Measurements from ENCODE around the gene MKRN2OS.

Gene MKRN2OS

DNA sequence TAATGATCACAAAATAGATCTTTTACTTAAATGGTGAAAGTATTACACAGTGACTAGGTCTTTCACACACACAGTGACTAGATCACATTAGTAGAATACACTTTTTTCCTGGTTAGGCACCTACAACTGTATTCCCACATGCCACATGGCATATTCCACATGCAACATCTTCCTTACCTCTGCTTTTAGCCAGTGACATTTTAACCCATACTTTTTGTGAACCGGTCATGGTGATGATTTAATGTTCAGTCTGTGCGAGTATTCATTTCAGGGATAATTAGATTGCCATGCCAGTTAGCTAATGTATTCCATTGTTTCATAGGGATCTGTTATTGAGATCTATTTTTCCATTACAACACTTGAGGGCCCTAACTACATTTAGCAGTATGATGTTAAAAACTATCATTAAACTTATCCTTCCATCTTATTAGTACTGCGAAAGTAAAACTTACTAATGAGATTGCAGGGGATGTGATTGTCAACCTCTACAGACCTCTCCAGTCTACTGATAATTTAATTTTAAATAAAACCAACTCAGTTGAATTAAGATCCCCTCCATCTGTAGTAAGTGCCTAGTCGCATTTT lies 32.7 kb downstream of the MKRN2OS start:
- DNase-seq = no peak

DNA sequence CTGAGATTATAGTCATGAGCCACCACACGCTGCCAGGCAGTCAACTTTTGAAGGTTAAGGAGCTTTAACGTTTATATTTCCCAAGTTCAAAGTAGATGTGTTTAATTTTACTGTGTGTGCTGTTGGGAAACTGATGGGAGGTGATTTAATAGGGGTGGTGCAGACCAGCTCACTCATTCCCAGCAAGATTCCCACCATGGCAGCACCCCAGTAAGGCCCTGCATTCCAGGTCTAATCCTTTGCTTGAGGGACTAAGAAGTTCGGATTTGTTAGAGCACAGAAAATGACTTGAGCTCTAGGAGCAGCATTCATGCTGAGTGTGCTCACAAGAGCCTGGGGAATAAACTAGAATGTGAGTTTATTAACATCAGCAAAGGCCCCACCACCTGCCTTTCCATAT lies 35.8 kb downstream of the MKRN2OS start:
- no peak for DNase-seq

DNA sequence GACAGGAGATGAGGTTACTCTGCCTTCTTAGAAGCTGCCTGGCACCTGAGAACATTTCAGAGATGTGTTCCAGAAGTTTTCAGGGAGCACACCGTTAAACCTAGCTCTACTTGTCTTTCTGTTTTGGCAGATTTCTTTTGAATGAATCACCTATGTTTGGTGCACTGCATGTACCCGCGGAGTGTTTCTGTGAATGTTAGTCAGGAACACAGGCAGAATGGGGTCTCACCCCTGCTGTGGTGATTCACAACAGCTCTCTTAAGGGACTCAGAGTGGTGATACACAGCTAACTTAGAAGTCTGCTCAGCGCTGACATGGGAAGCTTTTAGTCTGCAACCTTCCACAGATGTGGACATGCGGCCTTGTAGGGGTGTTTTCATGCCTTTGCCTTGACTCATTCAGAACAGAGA lies 37.0 kb downstream of the MKRN2OS start:
- no peak for DNase-seq

DNA sequence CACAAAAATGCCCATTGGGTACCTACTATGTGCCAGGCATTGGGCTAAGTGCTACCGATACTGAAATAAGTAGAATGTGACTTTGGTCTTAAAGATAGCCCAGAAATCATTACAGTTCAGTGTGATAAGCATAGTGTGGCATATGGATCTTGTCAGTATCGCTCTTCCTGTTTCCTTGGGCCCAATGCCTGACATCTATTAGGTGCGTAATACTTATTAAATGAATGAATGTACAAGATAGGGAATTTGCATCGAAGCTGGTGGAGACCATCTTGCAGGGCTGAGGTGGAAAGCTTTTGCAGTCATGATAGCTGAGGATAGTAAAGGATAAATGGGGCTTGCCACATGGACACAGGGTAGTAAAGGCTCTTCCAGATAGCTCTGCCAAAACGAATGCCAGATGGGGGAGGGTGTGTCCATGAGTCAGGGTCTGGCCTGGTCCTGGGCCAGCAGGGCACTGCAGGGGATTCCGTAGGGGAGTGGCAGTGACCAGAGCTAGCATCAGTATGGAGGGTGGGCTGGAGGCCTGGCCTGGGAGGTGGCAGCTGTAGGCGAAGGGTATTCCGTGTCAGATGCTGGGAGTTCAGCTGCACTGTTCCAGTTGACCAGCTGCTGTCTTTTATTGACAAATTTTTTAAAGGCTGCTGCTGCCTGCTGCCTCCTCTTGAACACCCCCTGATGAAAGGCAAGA lies 37.6 kb downstream of the MKRN2OS start:
- peak; percentile 66 for DNase-seq

DNA sequence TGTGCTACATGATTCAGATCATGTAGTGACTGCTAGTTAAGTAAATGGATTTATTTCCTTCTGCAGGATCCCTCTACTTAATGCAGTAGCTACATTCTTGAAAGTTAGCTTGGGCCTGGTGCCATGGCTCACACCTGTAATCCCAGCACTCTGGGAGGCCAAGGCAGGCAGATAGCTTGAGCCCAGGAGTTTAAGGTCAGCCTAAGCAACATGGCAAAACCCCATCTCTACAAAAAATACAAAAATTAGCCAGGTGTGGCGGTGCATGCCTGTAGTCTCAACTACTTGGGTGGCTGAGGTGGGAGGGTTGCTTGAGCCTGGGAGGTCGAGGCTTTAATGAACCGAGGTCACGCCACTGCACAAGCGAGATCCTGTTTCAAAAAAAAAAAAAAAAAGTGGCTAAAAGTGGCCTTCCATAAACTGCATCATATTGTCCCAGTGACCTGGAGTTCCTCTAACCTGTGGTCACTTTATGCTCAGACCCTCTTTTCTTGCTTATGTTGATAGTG lies 39.0 kb downstream of the MKRN2OS start:
- DNase-seq = no peak

DNA sequence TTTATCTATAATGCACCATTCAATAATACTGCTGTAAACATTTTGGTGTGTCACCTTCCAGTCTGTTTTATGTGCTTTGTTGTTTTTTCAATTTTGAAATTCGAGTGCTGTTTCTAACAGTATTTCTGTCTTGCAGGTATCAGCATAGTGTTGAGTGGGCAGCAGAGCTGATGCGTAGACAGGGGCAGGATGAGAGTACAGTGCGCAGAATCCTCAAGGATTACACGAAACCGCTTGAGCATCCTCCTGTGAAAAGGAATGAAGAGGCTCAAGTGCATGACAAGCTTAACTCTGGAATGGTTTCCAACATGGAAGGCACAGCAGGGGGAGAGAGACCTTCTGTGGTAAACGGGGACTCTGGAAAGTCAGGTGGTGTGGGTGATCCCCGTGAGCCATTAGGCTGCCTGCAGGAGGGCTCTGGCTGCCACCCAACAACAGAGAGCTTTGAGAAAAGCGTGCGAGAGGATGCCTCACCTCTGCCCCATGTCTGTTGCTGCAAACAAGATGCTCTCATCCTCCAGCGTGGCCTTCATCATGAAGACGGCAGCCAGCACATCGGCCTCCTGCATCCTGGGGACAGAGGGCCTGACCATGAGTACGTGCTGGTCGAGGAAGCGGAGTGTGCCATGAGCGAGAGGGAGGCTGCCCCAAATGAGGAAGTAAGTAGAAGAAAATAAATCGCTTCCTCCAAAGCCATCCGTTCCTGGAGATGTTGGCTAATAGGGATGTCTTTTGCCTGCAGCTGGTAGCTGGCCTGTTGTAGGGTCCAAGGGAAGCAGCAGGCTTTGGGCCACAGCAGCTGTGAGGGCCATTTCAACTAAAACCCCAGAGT lies 42.0 kb downstream of the MKRN2OS start:
- no peak for DNase-seq

DNA sequence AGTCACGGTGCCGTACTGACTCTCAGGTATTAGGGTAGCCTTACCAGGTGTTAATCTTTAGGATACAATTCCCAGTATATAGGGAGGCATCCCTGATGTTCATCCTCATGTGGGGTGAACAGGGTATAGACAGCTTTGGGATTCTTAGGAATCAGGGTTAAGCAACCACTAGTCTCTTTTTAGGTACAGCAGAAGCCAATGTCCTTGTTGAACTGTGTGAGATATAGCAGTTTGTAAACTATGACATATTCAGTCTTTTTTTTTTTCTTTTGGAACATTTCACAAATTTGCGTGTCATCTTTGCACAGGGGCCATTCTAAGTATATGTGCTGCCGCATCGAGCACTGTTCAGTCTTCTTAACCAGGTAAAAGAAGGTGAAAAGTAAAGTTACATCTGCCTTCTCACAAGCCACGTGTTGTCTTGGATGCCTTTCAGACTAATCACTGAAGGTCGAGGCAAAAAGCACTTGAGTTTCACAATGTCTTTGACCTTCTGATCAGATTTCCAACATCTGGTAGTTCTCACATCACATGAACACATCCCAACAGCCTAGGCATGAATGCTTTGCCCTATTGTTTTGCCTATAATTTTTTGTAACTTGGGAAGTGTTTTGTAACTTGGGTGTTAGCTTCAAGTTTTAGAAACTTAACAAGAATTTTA lies 43.8 kb downstream of the MKRN2OS start:
- no peak for DNase-seq

DNA sequence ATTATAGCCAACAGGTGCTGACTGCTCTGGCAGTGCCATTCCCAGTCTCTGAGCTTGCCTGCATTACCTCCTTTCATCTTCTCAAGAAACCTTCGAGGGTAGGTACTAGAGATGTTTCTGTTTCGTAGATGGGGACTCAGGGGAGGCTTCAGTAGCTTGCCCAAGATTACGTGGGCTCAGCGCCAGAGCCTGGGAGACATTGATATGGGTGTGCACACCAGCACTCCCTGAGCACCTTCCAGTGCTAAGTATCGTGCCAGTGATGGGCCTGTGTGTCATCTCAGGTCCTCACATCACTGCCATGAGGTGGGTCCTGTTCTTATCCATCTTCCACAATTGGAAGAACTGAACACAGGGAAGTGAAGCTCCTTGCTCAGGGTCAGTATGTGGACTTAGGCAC lies 45.8 kb downstream of the MKRN2OS start:
- no peak for DNase-seq

DNA sequence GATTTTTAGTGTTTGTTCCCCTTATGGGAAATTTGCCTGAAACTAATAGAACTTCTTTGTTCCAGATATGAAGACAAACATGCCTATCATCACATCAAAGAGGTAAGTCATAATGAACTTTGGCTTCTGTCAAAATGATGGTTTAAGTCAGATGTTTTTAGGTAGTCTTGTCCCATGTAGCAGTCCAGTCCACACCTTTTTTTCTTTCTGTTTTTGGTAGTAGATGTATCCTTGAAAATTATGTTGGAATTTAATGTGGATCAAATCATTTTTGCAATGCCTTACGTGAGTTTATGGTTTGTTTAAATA lies 48.9 kb downstream of the MKRN2OS start:
- DNase-seq = no peak

DNA sequence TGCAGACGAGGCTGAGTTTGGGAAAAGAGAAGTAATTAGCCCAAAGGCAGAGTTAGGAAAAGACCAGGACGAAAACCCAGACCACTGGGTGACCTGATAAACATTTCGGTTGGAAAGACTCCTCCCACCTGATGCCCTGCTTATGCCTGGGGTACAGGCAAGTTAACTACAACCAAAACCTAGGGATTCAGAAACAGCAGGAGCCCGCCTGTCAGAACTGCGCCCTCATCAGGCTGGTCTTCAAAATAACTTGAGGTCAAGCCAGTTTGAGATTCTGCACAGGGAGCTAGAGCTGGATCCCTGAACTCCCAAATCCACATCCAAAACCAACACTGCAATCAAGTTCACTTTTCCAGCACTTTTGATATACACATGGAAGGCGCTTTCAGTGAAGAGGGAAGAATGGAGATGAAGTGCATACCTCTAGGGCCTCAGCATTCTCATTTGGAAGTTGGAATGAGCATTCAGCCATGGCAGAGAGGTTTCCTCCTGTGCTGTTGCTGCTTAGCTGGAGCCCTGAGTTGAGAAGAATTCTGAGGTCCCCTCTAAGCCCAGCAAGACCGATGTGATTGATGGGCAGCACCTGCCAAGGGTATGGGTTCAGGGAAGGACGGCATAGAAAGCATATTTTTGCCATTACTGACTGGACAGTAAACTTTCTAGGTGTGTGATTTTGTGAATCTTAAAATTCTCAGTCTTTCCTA lies 49.4 kb downstream of the MKRN2OS start:
- no peak for DNase-seq

DNA sequence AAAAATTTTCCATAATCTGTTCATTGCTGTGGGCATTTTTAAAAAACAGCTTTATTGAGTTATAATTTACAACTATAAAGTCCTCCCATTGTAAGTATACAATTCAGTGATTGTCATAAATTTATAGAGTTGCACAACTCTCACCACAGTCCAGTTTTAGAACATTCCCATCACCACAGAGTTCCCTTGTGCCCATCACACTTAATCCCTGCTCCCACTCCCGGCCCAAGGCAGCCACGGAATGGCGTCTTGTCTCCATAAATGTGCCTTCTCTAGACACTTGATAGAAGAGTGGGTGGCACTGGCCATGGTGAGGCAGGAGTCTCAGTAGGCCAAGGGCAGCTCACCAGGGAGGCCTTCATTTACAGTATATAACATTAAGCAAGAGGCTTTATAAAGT lies 54.8 kb downstream of the MKRN2OS start:
- DNase-seq = no peak

DNA sequence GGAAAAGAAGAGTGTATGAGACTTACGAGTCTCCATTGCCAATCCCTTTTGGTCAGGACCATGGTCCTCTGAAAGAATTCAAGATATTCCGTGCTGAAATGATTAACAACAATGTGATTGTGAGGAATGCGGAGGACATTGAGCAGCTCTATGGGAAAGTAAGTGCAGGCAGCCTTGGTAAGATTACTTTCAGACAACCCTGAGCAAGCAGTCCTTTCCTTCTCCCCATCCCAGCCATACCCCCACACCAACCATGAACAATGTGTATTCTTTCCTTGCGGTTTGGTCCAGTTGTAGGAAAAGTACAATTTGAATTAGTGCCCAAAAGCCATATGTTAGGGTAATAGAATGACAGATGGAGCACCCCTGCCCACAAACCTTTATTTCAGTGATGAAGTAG lies 55.5 kb downstream of the MKRN2OS start:
- DNase-seq = no peak

Measured in right hindlimb (tissue), 1 donor.